Thoracic aorta (tissue), 2 donors: ENCODE data around the gene CHL1. TPM values are rescaled to one million over a fixed set of nuclear protein-coding genes. Genes with fewer than 3 reads are reported as not detected.

Experiments used
- ATAC-seq: fragments of 150-250 bp; one replicate; pipeline ENCODE4 v1.8.0; 2017; ENCODE audit warnings: low read depth; ENCODE audit not compliant: insufficient number of reproducible peaks, low FRiP score
- DNase-seq: peaks from one replicate; pipeline ENCODE4 v3.0.0-alpha.2; 2020; ENCODE audit warnings: low spot score
- H3K27ac ChIP-seq, 2 donors: fragments of 200-600 bp; sonication (generic); 1 replicate in 1 of 2; 2 replicates in 1 of 2; pipeline ENCODE4 v1.5.1; 2016; ENCODE audit warnings: mild to moderate bottlenecking in 2 of 2, moderate library complexity in 2 of 2
- H3K27me3 ChIP-seq: fragments of 200-600 bp; sonication (generic); replicated peaks from 2 replicates; pipeline ENCODE4 v1.6.0; 2016; ENCODE audit warnings: mild to moderate bottlenecking; ENCODE audit not compliant: insufficient read depth
- H3K36me3 ChIP-seq: fragments of 200-600 bp; sonication (generic); one replicate; pipeline ENCODE4 v1.5.1; 2016
- H3K4me1 ChIP-seq, 2 donors: fragments of 200-600 bp; sonication (generic); 1 replicate in 1 of 2; 2 replicates in 1 of 2; pipeline versions ENCODE4 v1.5.1 to v1.6.0; 2016; ENCODE audit warnings: low read depth in 2 of 2, mild to moderate bottlenecking in 1 of 2; ENCODE audit not compliant: control insufficient read depth in 1 of 2
- H3K4me3 ChIP-seq: fragments of 200-600 bp; sonication (generic); 2 replicates; pipeline ENCODE4 v1.5.1; 2016; ENCODE audit warnings: mild to moderate bottlenecking
- H3K9me3 ChIP-seq: fragments of 200-600 bp; sonication (generic); 2 replicates; pipeline ENCODE4 v1.5.1; 2016
- CTCF ChIP-seq: fragments of 200-600 bp; sonication (generic); IDR thresholded peaks from one replicate; pipeline ENCODE4 v1.5.1; 2019; ENCODE audit warnings: antibody characterized with exemption
- total RNA-seq, 2 donors: library from RNA; depleted of rRNA; stranded (reverse); fragments of >200 nt; gene quantifications; one replicate each; pipeline versions ENCODE4 v1.1.0 to v1.2.3, GENCODE V29; 2016

CHL1 gene
- total RNA-seq, 2 donors from 2014 or later, result 2.0 to 7.5 TPM

GRCh38 chr3:335240-335639 lies 138.7 kb downstream of the CHL1 start:
- Histone ChIP-seq H3K36me3 (no peaks in the 10 kb centered on the region), H3K27me3 (no peaks in the 10 kb centered on the region), H3K4me3 (no peak overlapping the region), H3K9me3 (no peaks in the 10 kb centered on the region), H3K4me1 (no peaks in the 10 kb centered on the region), H3K27ac (no peak overlapping the region)
- DNase-seq (no peak), ATAC-seq (no peak)
- no peak for TF ChIP-seq CTCF

GRCh38 chr3:339351-339750 lies 142.8 kb downstream of the CHL1 start:
- TF ChIP-seq CTCF, result no peak
- no peaks in the 10 kb centered on the region for H3K36me3 ChIP-seq
- no peak for ATAC-seq

GRCh38 chr3:341998-342397 lies 145.4 kb downstream of the CHL1 start:
- no peak for TF ChIP-seq CTCF
- ATAC-seq, result no peak
- no peak overlapping the region for H3K27ac ChIP-seq
- no peak overlapping the region for H3K4me3 ChIP-seq
- no peaks in the 10 kb centered on the region for H3K27me3 ChIP-seq
- no peaks in the 10 kb centered on the region for H3K36me3 ChIP-seq
- DNase-seq, result no peak
- no peaks in the 10 kb centered on the region for H3K9me3 ChIP-seq
- no peaks in the 10 kb centered on the region for H3K4me1 ChIP-seq

More at GRCh38 chr3:339351-339750, 142.8 kb downstream of the CHL1 start:
- H3K4me3 ChIP-seq, result no peak overlapping the region
- H3K4me1 ChIP-seq, result no peaks in the 10 kb centered on the region
- H3K9me3 ChIP-seq, result no peaks in the 10 kb centered on the region
- no peaks in the 10 kb centered on the region for H3K27me3 ChIP-seq
- H3K27ac ChIP-seq, result no peak overlapping the region
- DNase-seq, result no peak

GRCh38 chr3:346186-346585 lies 149.6 kb downstream of the CHL1 start:
- Histone ChIP-seq H3K4me1 (no peaks in the 10 kb centered on the region), H3K27me3 (no peaks in the 10 kb centered on the region), H3K9me3 (no peaks in the 10 kb centered on the region), H3K4me3 (no peak overlapping the region), H3K36me3 (no peaks in the 10 kb centered on the region), H3K27ac (no peak overlapping the region)
- ATAC-seq (no peak), DNase-seq (no peak)
- no peak for TF ChIP-seq CTCF

GRCh38 chr3:347581-347980 lies 151.0 kb downstream of the CHL1 start:
- Histone ChIP-seq H3K36me3 (no peaks in the 10 kb centered on the region), H3K4me1 (no peaks in the 10 kb centered on the region), H3K27ac (no peak overlapping the region), H3K27me3 (no peaks in the 10 kb centered on the region), H3K4me3 (no peak overlapping the region), H3K9me3 (no peaks in the 10 kb centered on the region)
- no peak for ATAC-seq
- no peak for TF ChIP-seq CTCF
- DNase-seq, result no peak
